GM19043 (cell line): ENCODE measurements around the gene ANKRD33B.
"Not testable (repeated sequence)": the region's sequence is repeated elsewhere in the genome, so short reads cannot be mapped to it uniquely, and the experiment has no call there.

Source experiments
- ATAC-seq: cut with Tn5 transposase; IDR thresholded peaks from one replicate; pipeline ENCODE4 v1.9.1; 2021; ENCODE audit warnings: low read depth; ENCODE audit not compliant: unreplicated experiment

ANKRD33B gene

GRCh38 chr5:10591159-10591558, 27.3 kb downstream of the ANKRD33B start:
- ATAC-seq = no peak

- no peak for ATAC-seq
Observed at GRCh38 chr5:10591966-10592365, 28.1 kb downstream of the ANKRD33B start.

GRCh38 chr5:10592601-10593000, 28.7 kb downstream of the ANKRD33B start:
- ATAC-seq = peak; percentile 60

- no peak for ATAC-seq
Observed at GRCh38 chr5:10593531-10594181, 29.8 kb downstream of the ANKRD33B start.

- no peak for ATAC-seq
Observed at GRCh38 chr5:10594591-10595210, 30.8 kb downstream of the ANKRD33B start.

- no peak for ATAC-seq
Observed at GRCh38 chr5:10595293-10595671, 31.4 kb downstream of the ANKRD33B start.

- ATAC-seq = peak; percentile 28
Observed at GRCh38 chr5:10595672-10596309, 31.9 kb downstream of the ANKRD33B start.

GRCh38 chr5:10596310-10596703, 32.4 kb downstream of the ANKRD33B start:
- no peak for ATAC-seq

- no peak for ATAC-seq
Observed at GRCh38 chr5:10596886-10597451, 33.1 kb downstream of the ANKRD33B start.

- no peak for ATAC-seq
Observed at GRCh38 chr5:10599113-10599512, 35.2 kb downstream of the ANKRD33B start.

- no peak for ATAC-seq
Observed at GRCh38 chr5:10599862-10600284, 36.0 kb downstream of the ANKRD33B start.

GRCh38 chr5:10600626-10601245, 36.9 kb downstream of the ANKRD33B start:
- peak; percentile 74 for ATAC-seq

- peak; percentile 32 for ATAC-seq
Observed at GRCh38 chr5:10601246-10602030, 37.6 kb downstream of the ANKRD33B start.

GRCh38 chr5:10602031-10602806, 38.3 kb downstream of the ANKRD33B start:
- ATAC-seq = no peak

- ATAC-seq = no peak
Observed at GRCh38 chr5:10604975-10605374, 41.1 kb downstream of the ANKRD33B start.

- not testable (repeated sequence) for ATAC-seq
Observed at GRCh38 chr5:10606632-10607022, 42.8 kb downstream of the ANKRD33B start.

GRCh38 chr5:10607023-10607665, 43.3 kb downstream of the ANKRD33B start:
- peak; percentile 80 for ATAC-seq

GRCh38 chr5:10607666-10608073, 43.8 kb downstream of the ANKRD33B start:
- ATAC-seq = peak; percentile 40

GRCh38 chr5:10608081-10608480, 44.2 kb downstream of the ANKRD33B start:
- not testable (repeated sequence) for ATAC-seq
